HEK293 (cell line): ENCODE measurements around the gene NAPSA.

ENCODE experiments used
- KLF16 ChIP-seq: fragments of 450-650 bp; formaldehyde crosslinking; IDR thresholded peaks from 2 replicates; pipeline ENCODE4 v1.5.1; 2017; ENCODE audit warnings: missing biosample characterization, missing genetic modification characterization
- PRDM1 ChIP-seq: fragments of 450-650 bp; formaldehyde crosslinking; IDR thresholded peaks from 2 replicates; pipeline ENCODE4; 2016; ENCODE audit warnings: missing biosample characterization, missing genetic modification characterization
- SCRT1 ChIP-seq: fragments of 450-650 bp; formaldehyde crosslinking; IDR thresholded peaks from 2 replicates; pipeline ENCODE4 v1.5.1; 2016; ENCODE audit warnings: missing biosample characterization, missing genetic modification characterization, borderline replicate concordance
- ZBTB1 ChIP-seq: fragments of 450-650 bp; formaldehyde crosslinking; IDR thresholded peaks from 2 replicates; pipeline ENCODE4 v1.5.1; 2016; ENCODE audit warnings: missing biosample characterization, missing genetic modification characterization
- ZFP41 ChIP-seq: fragments of 450-650 bp; formaldehyde crosslinking; IDR thresholded peaks from 2 replicates; pipeline ENCODE4 v1.5.1; 2016; ENCODE audit warnings: missing biosample characterization, missing genetic modification characterization, borderline replicate concordance
- ZNF26 ChIP-seq: fragments of 450-650 bp; formaldehyde crosslinking; IDR thresholded peaks from 2 replicates; pipeline ENCODE4 v1.5.1; 2016; ENCODE audit warnings: missing biosample characterization, missing genetic modification characterization
- ZNF398 ChIP-seq: fragments of 450-650 bp; formaldehyde crosslinking; IDR thresholded peaks from 2 replicates; pipeline ENCODE4 v1.5.1; 2017; ENCODE audit warnings: missing biosample characterization, missing genetic modification characterization
- ZNF529 ChIP-seq: fragments of 450-650 bp; formaldehyde crosslinking; IDR thresholded peaks from 2 replicates; pipeline ENCODE4 v1.5.1; 2017; ENCODE audit warnings: missing genetic modification characterization, missing biosample characterization; ENCODE audit not compliant: insufficient replicate concordance
- ZNF530 ChIP-seq: fragments of 450-650 bp; formaldehyde crosslinking; IDR thresholded peaks from 2 replicates; pipeline ENCODE4 v1.5.1; 2016; ENCODE audit warnings: low read depth, missing biosample characterization, missing genetic modification characterization
- ZNF621 ChIP-seq: fragments of 450-650 bp; formaldehyde crosslinking; IDR thresholded peaks from 2 replicates; pipeline ENCODE4 v1.5.1; 2017; ENCODE audit warnings: missing biosample characterization, missing genetic modification characterization
- ZNF624 ChIP-seq: fragments of 450-650 bp; formaldehyde crosslinking; IDR thresholded peaks from 2 replicates; pipeline ENCODE4 v1.5.1; 2017; ENCODE audit warnings: missing biosample characterization, missing genetic modification characterization
- ZNF76 ChIP-seq: fragments of 450-650 bp; formaldehyde crosslinking; IDR thresholded peaks from 2 replicates; pipeline ENCODE4; 2016; ENCODE audit warnings: low read depth, missing biosample characterization, missing genetic modification characterization, borderline replicate concordance
- TF ChIP-seq, protein P1 (sequence below): fragments of 450-650 bp; formaldehyde crosslinking; IDR thresholded peaks from 2 replicates; pipeline ENCODE4 v1.5.1; 2016; ENCODE audit warnings: missing biosample characterization, missing genetic modification characterization
- TF ChIP-seq, protein P2 (sequence below): fragments of 450-650 bp; formaldehyde crosslinking; IDR thresholded peaks from 2 replicates; pipeline ENCODE4 v1.5.1; 2016; ENCODE audit warnings: missing biosample characterization, missing genetic modification characterization

GRCh38 chr19:50331994-50332243, 33.5 kb downstream of the NAPSA start:
- TF ChIP-seq PRDM1 (tag by site-specific recombination) (no peak), KLF16 (tag by site-specific recombination) (no peak), ZNF76 (tag by site-specific recombination) (no peak), SCRT1 (tag by site-specific recombination) (no peak), ZNF529 (tag by site-specific recombination) (no peak), ZNF398 (no peak), ZNF624 (tag by site-specific recombination) (no peak), ZNF530 (tag by site-specific recombination) (no peak), ZNF621 (tag by site-specific recombination) (no peak), ZNF26 (tag by site-specific recombination) (no peak), ZBTB1 (tag by site-specific recombination) (no peak), ZFP41 (tag by site-specific recombination) (no peak)
- TF ChIP-seq, protein P1, sequence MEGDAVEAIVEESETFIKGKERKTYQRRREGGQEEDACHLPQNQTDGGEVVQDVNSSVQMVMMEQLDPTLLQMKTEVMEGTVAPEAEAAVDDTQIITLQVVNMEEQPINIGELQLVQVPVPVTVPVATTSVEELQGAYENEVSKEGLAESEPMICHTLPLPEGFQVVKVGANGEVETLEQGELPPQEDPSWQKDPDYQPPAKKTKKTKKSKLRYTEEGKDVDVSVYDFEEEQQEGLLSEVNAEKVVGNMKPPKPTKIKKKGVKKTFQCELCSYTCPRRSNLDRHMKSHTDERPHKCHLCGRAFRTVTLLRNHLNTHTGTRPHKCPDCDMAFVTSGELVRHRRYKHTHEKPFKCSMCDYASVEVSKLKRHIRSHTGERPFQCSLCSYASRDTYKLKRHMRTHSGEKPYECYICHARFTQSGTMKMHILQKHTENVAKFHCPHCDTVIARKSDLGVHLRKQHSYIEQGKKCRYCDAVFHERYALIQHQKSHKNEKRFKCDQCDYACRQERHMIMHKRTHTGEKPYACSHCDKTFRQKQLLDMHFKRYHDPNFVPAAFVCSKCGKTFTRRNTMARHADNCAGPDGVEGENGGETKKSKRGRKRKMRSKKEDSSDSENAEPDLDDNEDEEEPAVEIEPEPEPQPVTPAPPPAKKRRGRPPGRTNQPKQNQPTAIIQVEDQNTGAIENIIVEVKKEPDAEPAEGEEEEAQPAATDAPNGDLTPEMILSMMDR, result no peak
- TF ChIP-seq, protein P2, sequence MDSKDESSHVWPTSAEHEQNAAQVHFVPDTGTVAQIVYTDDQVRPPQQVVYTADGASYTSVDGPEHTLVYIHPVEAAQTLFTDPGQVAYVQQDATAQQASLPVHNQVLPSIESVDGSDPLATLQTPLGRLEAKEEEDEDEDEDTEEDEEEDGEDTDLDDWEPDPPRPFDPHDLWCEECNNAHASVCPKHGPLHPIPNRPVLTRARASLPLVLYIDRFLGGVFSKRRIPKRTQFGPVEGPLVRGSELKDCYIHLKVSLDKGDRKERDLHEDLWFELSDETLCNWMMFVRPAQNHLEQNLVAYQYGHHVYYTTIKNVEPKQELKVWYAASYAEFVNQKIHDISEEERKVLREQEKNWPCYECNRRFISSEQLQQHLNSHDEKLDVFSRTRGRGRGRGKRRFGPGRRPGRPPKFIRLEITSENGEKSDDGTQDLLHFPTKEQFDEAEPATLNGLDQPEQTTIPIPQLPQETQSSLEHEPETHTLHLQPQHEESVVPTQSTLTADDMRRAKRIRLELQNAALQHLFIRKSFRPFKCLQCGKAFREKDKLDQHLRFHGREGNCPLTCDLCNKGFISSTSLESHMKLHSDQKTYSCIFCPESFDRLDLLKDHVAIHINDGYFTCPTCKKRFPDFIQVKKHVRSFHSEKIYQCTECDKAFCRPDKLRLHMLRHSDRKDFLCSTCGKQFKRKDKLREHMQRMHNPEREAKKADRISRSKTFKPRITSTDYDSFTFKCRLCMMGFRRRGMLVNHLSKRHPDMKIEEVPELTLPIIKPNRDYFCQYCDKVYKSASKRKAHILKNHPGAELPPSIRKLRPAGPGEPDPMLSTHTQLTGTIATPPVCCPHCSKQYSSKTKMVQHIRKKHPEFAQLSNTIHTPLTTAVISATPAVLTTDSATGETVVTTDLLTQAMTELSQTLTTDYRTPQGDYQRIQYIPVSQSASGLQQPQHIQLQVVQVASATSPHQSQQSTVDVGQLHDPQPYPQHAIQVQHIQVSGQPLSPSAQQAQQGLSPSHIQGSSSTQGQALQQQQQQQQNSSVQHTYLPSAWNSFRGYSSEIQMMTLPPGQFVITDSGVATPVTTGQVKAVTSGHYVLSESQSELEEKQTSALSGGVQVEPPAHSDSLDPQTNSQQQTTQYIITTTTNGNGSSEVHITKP (tag by site-specific recombination), result no peak
